Chondrocyte (in vitro differentiated cells): ENCODE data around the gene USP40. TPM values are rescaled to one million over a fixed set of nuclear protein-coding genes. Genes with fewer than 3 reads are reported as not detected.

Experiments used
- DNase-seq: peaks from one replicate; pipeline ENCODE4 v3.0.0; 2021; ENCODE audit warnings: mixed read lengths, low spot score
- H3K27ac Mint-ChIP-seq: one replicate; pipeline ENCODE4 v1.8.0; 2021; ENCODE audit warnings: mild to moderate bottlenecking, moderate library complexity, mixed read lengths; ENCODE audit not compliant: unreplicated experiment
- H3K27me3 Mint-ChIP-seq: 2 replicates; pipeline ENCODE4 v1.8.0; 2021; ENCODE audit warnings: low read depth, mixed read lengths
- H3K36me3 Mint-ChIP-seq: 2 replicates; pipeline ENCODE4 v1.8.0; 2021; ENCODE audit warnings: low read depth, mixed read lengths
- H3K4me1 Mint-ChIP-seq: 2 replicates; pipeline ENCODE4 v1.8.0; 2021; ENCODE audit warnings: low read depth, mild to moderate bottlenecking, mixed read lengths
- H3K4me3 Mint-ChIP-seq: one replicate; pipeline ENCODE4 v1.8.0; 2021; ENCODE audit warnings: mild to moderate bottlenecking, moderate library complexity, mixed read lengths; ENCODE audit not compliant: unreplicated experiment
- H3K9me3 Mint-ChIP-seq: 2 replicates; pipeline ENCODE4 v1.8.0; 2021; ENCODE audit warnings: low read depth, mixed read lengths
- total RNA-seq: library from RNA; stranded (reverse); gene quantifications from 3 replicates; pipeline ENCODE4 v1.2.1, GENCODE V29; 2021
- TF ChIP-seq, protein P1 (sequence below): fragments of 200-600 bp; sonication (generic); IDR thresholded peaks from 2 replicates; pipeline ENCODE4 v1.5.0; 2021; ENCODE audit warnings: antibody characterized with exemption, mild to moderate bottlenecking, moderate library complexity

Gene USP40
- total RNA-seq, 1 donor from 2014 or later: 29.4 TPM

DNA sequence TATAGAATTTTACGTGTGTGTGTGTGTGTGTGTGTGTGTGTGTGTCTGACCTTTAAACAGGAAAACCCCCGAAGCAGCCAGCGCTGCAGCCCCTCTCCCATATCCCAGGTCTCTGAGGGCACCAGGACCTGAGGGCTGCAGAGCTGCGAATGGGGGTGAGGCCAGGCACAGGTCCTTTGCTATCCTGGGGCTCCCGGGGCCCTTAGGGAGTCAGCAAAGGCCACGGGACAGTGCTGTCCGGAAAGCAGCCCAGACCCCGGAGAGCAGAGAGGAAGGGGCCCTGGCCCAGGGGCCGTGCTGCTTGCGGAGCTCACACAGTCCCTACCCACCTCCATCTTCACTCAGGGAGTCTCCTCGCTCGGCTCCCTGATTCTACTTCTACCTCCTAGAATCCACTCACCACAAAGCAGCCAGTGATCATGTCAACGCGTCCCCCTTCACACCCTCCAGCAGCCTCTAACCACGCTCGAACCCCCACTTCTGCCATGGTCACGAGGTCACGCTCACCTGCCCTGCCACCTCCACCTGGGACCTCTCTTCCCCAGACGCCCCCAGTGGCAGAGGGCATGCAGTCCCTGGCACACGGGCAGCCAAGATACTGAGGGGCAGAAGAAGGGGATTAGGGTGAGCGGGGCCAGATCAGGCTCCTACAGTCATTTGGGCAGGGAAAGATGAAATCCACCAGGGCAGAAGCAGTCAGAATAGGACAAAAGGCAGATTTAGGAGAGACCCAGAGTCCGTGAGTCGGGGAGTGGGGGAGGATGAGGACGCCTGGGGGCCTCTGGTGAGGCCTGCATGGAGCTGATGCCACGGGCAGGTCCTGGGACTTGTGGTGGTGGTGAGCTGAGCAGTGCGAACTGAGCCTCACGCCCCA is 86.7 kb downstream of the USP40 start:
- H3K36me3 Mint-ChIP-seq: peaks cover 19% of the 10 kb centered on the region
- peaks cover 44% of the 10 kb centered on the region for H3K4me1 Mint-ChIP-seq
- no peaks in the 10 kb centered on the region for H3K27me3 Mint-ChIP-seq
- DNase-seq: no peak
- H3K27ac Mint-ChIP-seq: peak overlapping the region; percentile 90
- no peak overlapping the region for H3K4me3 Mint-ChIP-seq
- TF ChIP-seq, protein P1, sequence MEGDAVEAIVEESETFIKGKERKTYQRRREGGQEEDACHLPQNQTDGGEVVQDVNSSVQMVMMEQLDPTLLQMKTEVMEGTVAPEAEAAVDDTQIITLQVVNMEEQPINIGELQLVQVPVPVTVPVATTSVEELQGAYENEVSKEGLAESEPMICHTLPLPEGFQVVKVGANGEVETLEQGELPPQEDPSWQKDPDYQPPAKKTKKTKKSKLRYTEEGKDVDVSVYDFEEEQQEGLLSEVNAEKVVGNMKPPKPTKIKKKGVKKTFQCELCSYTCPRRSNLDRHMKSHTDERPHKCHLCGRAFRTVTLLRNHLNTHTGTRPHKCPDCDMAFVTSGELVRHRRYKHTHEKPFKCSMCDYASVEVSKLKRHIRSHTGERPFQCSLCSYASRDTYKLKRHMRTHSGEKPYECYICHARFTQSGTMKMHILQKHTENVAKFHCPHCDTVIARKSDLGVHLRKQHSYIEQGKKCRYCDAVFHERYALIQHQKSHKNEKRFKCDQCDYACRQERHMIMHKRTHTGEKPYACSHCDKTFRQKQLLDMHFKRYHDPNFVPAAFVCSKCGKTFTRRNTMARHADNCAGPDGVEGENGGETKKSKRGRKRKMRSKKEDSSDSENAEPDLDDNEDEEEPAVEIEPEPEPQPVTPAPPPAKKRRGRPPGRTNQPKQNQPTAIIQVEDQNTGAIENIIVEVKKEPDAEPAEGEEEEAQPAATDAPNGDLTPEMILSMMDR: no peak
- no peaks in the 10 kb centered on the region for H3K9me3 Mint-ChIP-seq

DNA sequence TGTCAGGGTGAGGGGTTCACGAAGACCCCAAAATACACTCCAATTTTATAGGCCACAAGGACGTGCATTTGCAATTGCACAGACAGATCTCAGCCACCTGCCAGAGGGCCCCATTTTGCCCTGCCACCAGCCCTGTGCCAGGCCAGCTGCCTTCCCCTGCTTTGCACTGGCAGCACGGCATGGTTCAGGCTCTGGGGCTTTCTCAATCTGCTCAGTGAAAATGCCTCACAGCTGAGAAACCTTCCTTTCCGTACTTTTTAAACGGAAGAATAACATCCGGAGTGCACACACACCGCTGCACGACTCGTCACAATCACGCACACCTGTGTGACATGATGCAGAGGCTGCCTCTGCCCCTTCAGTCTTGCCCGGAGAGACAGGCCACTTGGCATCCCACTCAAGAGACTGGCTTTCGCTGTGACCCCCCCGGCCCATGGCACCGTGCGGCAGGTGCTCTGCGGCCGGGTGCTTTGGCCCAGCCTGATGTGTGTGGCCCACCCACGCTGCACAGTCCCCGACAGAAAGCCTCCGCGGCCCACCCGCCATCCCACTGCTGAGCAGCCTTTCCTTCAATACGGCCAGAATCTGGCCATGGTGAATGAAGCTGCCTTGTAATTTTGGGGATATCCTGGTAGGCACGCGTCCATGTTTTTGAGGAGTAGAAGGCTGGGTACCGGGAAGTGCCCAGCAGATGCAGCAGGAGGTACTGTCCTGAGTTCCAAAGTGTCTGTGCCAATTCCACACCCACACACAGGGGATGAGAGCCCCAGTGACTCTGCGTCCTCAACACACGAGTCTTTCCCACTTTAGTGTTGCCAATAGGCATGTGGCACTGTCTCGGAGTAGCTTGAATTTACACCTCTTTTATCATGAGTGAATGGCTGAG is 88.8 kb downstream of the USP40 start:
- TF ChIP-seq, protein P1: no peak
- Mint-ChIP-seq H3K4me1 (peaks cover 46% of the 10 kb centered on the region), H3K4me3 (no peak overlapping the region), H3K36me3 (peaks cover 15% of the 10 kb centered on the region), H3K27ac (no peak overlapping the region), H3K27me3 (no peaks in the 10 kb centered on the region), H3K9me3 (no peaks in the 10 kb centered on the region)
- no peak for DNase-seq

DNA sequence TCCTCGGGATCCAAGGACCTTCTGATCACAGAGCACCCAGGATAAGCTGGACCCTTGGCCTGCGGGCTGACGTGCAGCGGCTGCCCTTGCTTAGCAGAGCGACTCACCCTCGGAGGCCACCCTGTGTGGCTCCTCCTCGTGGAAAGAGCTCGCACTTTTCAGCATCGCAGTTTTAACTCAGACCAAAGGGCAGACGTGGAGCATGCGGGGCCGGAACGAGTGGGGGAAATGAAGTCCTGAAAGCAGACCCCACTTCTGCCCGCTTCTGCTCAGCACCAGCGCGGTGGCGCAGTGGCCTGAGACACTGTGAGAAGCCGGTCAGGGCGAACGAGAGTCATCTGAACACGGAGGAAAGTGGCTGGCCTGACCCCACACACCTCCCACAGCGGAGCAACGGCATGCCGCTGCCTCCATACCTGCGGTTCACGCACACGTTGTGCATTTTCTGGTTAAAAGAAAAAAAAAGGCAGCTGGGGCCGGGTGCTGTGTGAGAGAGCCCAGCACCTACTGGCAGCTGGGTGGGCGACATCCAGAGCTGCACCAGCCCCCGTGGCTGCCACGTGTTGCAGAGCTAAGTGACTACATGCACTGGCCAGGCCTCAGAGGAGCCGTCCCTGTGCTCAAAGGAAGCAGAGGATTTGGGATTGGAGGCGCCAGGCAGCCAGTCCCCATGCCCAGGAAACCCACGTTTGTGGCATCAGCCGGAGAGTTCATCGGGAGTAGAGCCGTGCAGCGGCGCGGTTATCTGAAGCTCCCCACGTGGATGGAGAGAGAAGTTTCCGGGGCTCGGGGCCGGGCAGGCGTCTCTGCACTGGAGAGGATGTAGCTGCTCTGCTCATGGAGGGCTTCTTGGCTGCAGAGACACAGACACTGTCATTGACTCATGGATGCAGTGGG is 89.7 kb downstream of the USP40 start:
- no peaks in the 10 kb centered on the region for H3K9me3 Mint-ChIP-seq
- no peak overlapping the region for H3K4me3 Mint-ChIP-seq
- H3K27ac Mint-ChIP-seq: no peak overlapping the region
- TF ChIP-seq, protein P1: no peak
- no peaks in the 10 kb centered on the region for H3K27me3 Mint-ChIP-seq
- DNase-seq: no peak
- peaks cover 37% of the 10 kb centered on the region for H3K4me1 Mint-ChIP-seq
- peaks cover 16% of the 10 kb centered on the region for H3K36me3 Mint-ChIP-seq

DNA sequence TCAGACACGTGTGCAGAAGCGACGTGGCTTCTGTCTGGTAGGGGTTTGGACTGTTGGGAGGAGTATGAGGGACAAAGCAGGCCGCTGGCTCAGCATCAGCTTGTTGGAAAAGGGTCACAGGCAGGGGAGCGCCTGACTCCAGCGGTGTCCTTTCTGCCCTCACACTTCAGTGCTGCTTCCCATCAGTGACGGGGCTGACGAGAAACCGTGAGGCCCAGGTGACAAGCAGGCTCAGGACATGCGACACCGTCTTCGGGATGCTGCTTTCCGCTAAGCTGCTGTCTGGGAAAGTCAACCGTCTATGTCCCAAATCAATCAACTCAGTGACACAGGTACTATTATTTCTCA is 90.5 kb downstream of the USP40 start:
- Mint-ChIP-seq H3K27ac (no peak overlapping the region), H3K4me3 (no peak overlapping the region), H3K36me3 (peaks cover 16% of the 10 kb centered on the region), H3K27me3 (no peaks in the 10 kb centered on the region), H3K4me1 (peaks cover 28% of the 10 kb centered on the region), H3K9me3 (no peaks in the 10 kb centered on the region)
- TF ChIP-seq, protein P1: no peak
- DNase-seq: no peak
